GM12878 (cell line): Measurements from ENCODE around the gene CDC42EP1. TPM values are rescaled to one million over a fixed set of nuclear protein-coding genes. Genes with fewer than 3 reads are reported as not detected.

Experiments
- ATAC-seq: fragments of 200-7000 bp; cut with Tn5 transposase; 3 replicates; pipeline ENCODE4 v1.9.1; 2020; ENCODE audit warnings: mild to moderate bottlenecking, moderate library complexity
- BruUV-seq: library from RNA; stranded (reverse); fragments of 400-500 nt; replicated peaks from 2 replicates; lab custom pipeline; 2021; lab: Mats Ljungman, UMichigan
- CTCF ChIA-PET: fragments of 300-600 bp; sonication (Branson Sonifier 250); formaldehyde crosslinking; extraction: SDS; loops from one replicate; lab custom pipeline; 2021; ENCODE audit warnings: inconsistent platforms; lab: Yijun Ruan, JAX
- POLR2A ChIA-PET: fragments of 350-600 bp; formaldehyde crosslinking; extraction: SDS; loops from one replicate; lab custom pipeline; 2021; ENCODE audit warnings: inconsistent platforms; lab: Charles Lee
- RAD21 ChIA-PET: fragments of 300-600 bp; sonication (Branson Sonifier 250); formaldehyde crosslinking; loops from one replicate; lab custom pipeline; 2023; ENCODE audit warnings: antibody characterized with exemption; ENCODE audit not compliant: unreplicated experiment; lab: Charles Lee
- SMC1A ChIA-PET: fragments of 300-600 bp; sonication (Branson Sonifier 250); formaldehyde crosslinking; loops from one replicate; lab custom pipeline; 2023; ENCODE audit not compliant: unreplicated experiment, uncharacterized antibody; lab: Charles Lee
- DNase-seq: peaks from one replicate; pipeline ENCODE4 v3.0.0-alpha.2; 2011; ENCODE audit warnings: low read depth, low spot score
- FAIRE-seq: peaks from 3 replicates; lab custom pipeline; 2011; peaks lifted over from hg19 to GRCh38; lab: Jason Lieb, UNC
- H2AFZ ChIP-seq: 2 replicates; pipeline ENCODE4 v1.6.0; 2011; ENCODE audit warnings: low read depth, low read length, control low read depth; ENCODE audit not compliant: control insufficient read depth
- H3K27ac ChIP-seq: 2 replicates; pipeline ENCODE4 v1.5.1; 2011; ENCODE audit warnings: control low read depth; ENCODE audit not compliant: control insufficient read depth, insufficient read depth
- H3K27me3 ChIP-seq, 2 experiments: replicated peaks in 1 of 2; 2 replicates each; pipeline versions ENCODE4 v1.6.0 to v1.6.1; 2011; ENCODE audit warnings: low read length in 1 of 2; ENCODE audit not compliant: control insufficient read depth in 2 of 2, insufficient read depth in 2 of 2
- H3K36me3 ChIP-seq, 2 experiments: 2 replicates each; pipeline ENCODE4 v1.5.1; 2011; ENCODE audit warnings: low read length in 1 of 2; ENCODE audit not compliant: control insufficient read depth in 2 of 2, insufficient read depth in 2 of 2
- H3K4me1 ChIP-seq: 2 replicates; pipeline ENCODE4 v1.6.1; 2011; ENCODE audit warnings: mild to moderate bottlenecking, low read length, moderate library complexity, mixed read lengths; ENCODE audit not compliant: control insufficient read depth, insufficient read depth
- H3K4me2 ChIP-seq: 2 replicates; pipeline ENCODE4 v1.6.0; 2011; ENCODE audit warnings: control low read depth; ENCODE audit not compliant: control insufficient read depth, insufficient read depth
- H3K4me3 ChIP-seq: fragments of 200-600 bp; sonication (generic); 2 replicates; pipeline ENCODE4 v1.5.1; 2016
- H3K79me2 ChIP-seq: 2 replicates; pipeline ENCODE4 v1.6.0; 2011; ENCODE audit warnings: low read length; ENCODE audit not compliant: control insufficient read depth, insufficient read depth
- H3K9ac ChIP-seq: 2 replicates; pipeline ENCODE4 v1.8.0; 2011; ENCODE audit warnings: low read length, control low read depth, mixed read lengths; ENCODE audit not compliant: control insufficient read depth, insufficient read depth
- H3K9me3 ChIP-seq: replicated peaks from 3 replicates; pipeline ENCODE4 v1.5.1; 2011; ENCODE audit warnings: mild to moderate bottlenecking, low read length; ENCODE audit not compliant: control insufficient read depth, insufficient read depth
- H4K20me1 ChIP-seq: 2 replicates; pipeline ENCODE4 v1.6.0; 2011; ENCODE audit not compliant: control insufficient read depth, insufficient read depth
- ASH2L ChIP-seq: fragments of 300-600, 200-600 bp; sonication (generic); IDR thresholded peaks from 2 replicates; pipeline ENCODE4 v1.6.1; 2017; ENCODE audit warnings: low read depth, mild to moderate bottlenecking, borderline replicate concordance
- ATF2 ChIP-seq: IDR thresholded peaks from 2 replicates; pipeline ENCODE4 v1.6.1; 2012; ENCODE audit warnings: low read length, inconsistent platforms
- IKZF1 ChIP-seq: fragments of 450-650 bp; conservative IDR thresholded peaks from 2 replicates; pipeline ENCODE4 v1.6.1; 2017; ENCODE audit warnings: antibody characterized with exemption, mild to moderate bottlenecking
- KAT2A ChIP-seq: conservative IDR thresholded peaks from 2 replicates; pipeline ENCODE4 v1.6.1; 2011; ENCODE audit warnings: low read depth, low read length; ENCODE audit not compliant: control insufficient read depth
- POLR2AphosphoS5 ChIP-seq: IDR thresholded peaks from 2 replicates; pipeline ENCODE4 v1.6.1; 2011; ENCODE audit warnings: mild to moderate bottlenecking, low read length, inconsistent platforms
- TAF1 ChIP-seq: IDR thresholded peaks from 2 replicates; pipeline ENCODE4 v1.6.1; 2011; ENCODE audit warnings: mild to moderate bottlenecking, low read depth, low read length, borderline replicate concordance
- WGBS: methylation state at CpG from one replicate; pipeline ENCODE4 v1.1.6; 2016; ENCODE audit warnings: low lambda C conversion rate; ENCODE audit not compliant: insufficient replicate concordance, insufficient coverage; ENCODE audit errors: missing lambda C conversion rate; 5-methylcytosine and 5-hydroxymethylcytosine counted together
- in situ Hi-C: fragments of 300-500 bp; cut with MboI; formaldehyde crosslinking; loops from 9 replicates; pipeline ENCODE4 v1.14.3; 2018; ENCODE audit warnings: mixed read lengths
- intact Hi-C: fragments of 100-400 bp; cut with micrococcal nuclease; formaldehyde crosslinking; loops from one replicate; pipeline ENCODE4 v1.14.2; 2022; ENCODE audit not compliant: unreplicated experiment
- polyA plus RNA-seq, 11 experiments: library from polyadenylated mRNA; depleted of rRNA in 4 of 11; unstranded in 6 of 11; stranded (reverse) in 5 of 11; fragments of >200 nt; fragmentation: Nextera tagmentation in 4 of 11; fragmentation: Illumina TruSeq in 1 of 11; extraction: Ambion mirVana in 4 of 11; extraction: Trizol in 1 of 11; gene quantifications; 1 replicate in 1 of 11; 2 replicates in 10 of 11; pipeline versions ENCODE4 v1.2.1 to v1.2.3, GENCODE V29; 2011 to 2016; ENCODE audit warnings: inconsistent platforms in 2 of 11, missing spikeins in 2 of 11, low read depth in 1 of 11
- total RNA-seq, 4 experiments: library from RNA; depleted of rRNA in 3 of 4; stranded (reverse); fragments of >200 nt in 3 of 4; fragmentation: Illumina TruSeq in 1 of 4; extraction: Trizol in 1 of 4; gene quantifications; 2 replicates each; pipeline versions ENCODE4 v1.2.1 to v1.2.3, GENCODE V29; 2013 to 2021

CDC42EP1 gene
- total and polyA plus RNA-seq, 10 of the 15 experiments (the other 5 are each of a cell fraction or from before 2014, with no cell fraction given), result 0.04 to 0.33 (median 0.09) TPM; not detected in 7

GRCh38 chr22:37522482-37522881 is 37.8 kb upstream of the CDC42EP1 start:
- no peak for FAIRE-seq
- Histone ChIP-seq H3K27me3 (peaks cover 7 to 11% of the 10 kb centered on the region in 2 experiments; a peak in 3 of 4 replicates), H3K4me1 (no peaks in the 10 kb centered on the region), H3K79me2 (no peaks in the 10 kb centered on the region), H3K4me2 (no peak overlapping the region), H3K27ac (no peak overlapping the region), H3K9ac (no peak overlapping the region), H3K9me3 (no peaks in the 10 kb centered on the region), H3K36me3 (no peaks in the 10 kb centered on the region), H3K4me3 (no peak overlapping the region), H2AFZ (no peak overlapping the region), H4K20me1 (no peaks in the 10 kb centered on the region)
- CTCF ChIA-PET, result no interaction called here
- SMC1A ChIA-PET, result no interaction called here
- no peak for DNase-seq
- WGBS, result 48% methylated on average over 6 of the region's 6 CpGs
- no peak for ATAC-seq
- TF ChIP-seq ASH2L (no peak), POLR2AphosphoS5 (no peak), TAF1 (no peak), KAT2A (no peak), ATF2 (no peak), IKZF1 (no peak)
- intact Hi-C loops (no loop called here), in situ Hi-C loops (no loop called here)
- no TSS peak for BruUV-seq
- POLR2A ChIA-PET, result no interaction called here
- RAD21 ChIA-PET, result no interaction called here
